ENCODE results near the gene LAIR2.
"Not testable (repeated sequence)": the region's sequence is repeated elsewhere in the genome, so short reads cannot be mapped to it uniquely, and the experiment has no call there.

Gene LAIR2

GRCh38 chr19:54464044-54464629, 38.5 kb upstream of the LAIR2 start:
- DNase-seq (ENCODE audit: extremely low read depth in 1 of 2, low read depth in 1 of 2): peak; percentile 46 to 59

GRCh38 chr19:54464630-54465425, 37.8 kb upstream of the LAIR2 start:
- DNase-seq (ENCODE audit: extremely low read depth in 1 of 2, low read depth in 1 of 2): peak in 1 of 2 donors; percentile 51

- DNase-seq (ENCODE audit: extremely low read depth in 1 of 2, low read depth in 1 of 2): no peak
These were observed 37.1 kb upstream of the LAIR2 start for GRCh38 chr19:54465426-54466109.

GRCh38 chr19:54466110-54466480, 36.5 kb upstream of the LAIR2 start:
- not testable (repeated sequence) for DNase-seq (ENCODE audit: extremely low read depth in 1 of 2, low read depth in 1 of 2)

GRCh38 chr19:54469496-54469934, 33.1 kb upstream of the LAIR2 start:
- DNase-seq (ENCODE audit: extremely low read depth in 1 of 2, low read depth in 1 of 2): no peak

GRCh38 chr19:54470276-54470887, 32.2 kb upstream of the LAIR2 start:
- no peak for DNase-seq (ENCODE audit: extremely low read depth in 1 of 2, low read depth in 1 of 2)

GRCh38 chr19:54470991-54471782, 31.4 kb upstream of the LAIR2 start:
- no peak for DNase-seq (ENCODE audit: extremely low read depth in 1 of 2, low read depth in 1 of 2)

GRCh38 chr19:54473071-54473891, 29.4 kb upstream of the LAIR2 start, which contains the start of gene CDC42EP5:
CDC42EP5 (minus strand) TSS chr19:54473296; CDS start chr19:54465547, 7,749 bp downstream.
- no peak for DNase-seq (ENCODE audit: extremely low read depth in 1 of 2, low read depth in 1 of 2)

- DNase-seq (ENCODE audit: extremely low read depth in 1 of 2, low read depth in 1 of 2): no peak
These were observed 28.7 kb upstream of the LAIR2 start for GRCh38 chr19:54473892-54474372.

GRCh38 chr19:54475706-54476105, 26.9 kb upstream of the LAIR2 start:
- no peak for DNase-seq (ENCODE audit: extremely low read depth in 1 of 2, low read depth in 1 of 2)

GRCh38 chr19:54477650-54478049, 25.0 kb upstream of the LAIR2 start:
- DNase-seq (ENCODE audit: extremely low read depth in 1 of 2, low read depth in 1 of 2): no peak

- DNase-seq (ENCODE audit: extremely low read depth in 1 of 2, low read depth in 1 of 2): no peak
These were observed 23.9 kb upstream of the LAIR2 start for GRCh38 chr19:54478677-54479266.

- no peak for DNase-seq (ENCODE audit: extremely low read depth in 1 of 2, low read depth in 1 of 2)
These were observed 22.6 kb upstream of the LAIR2 start for GRCh38 chr19:54480051-54480450.

- no peak for DNase-seq (ENCODE audit: extremely low read depth in 1 of 2, low read depth in 1 of 2)
These were observed 21.2 kb upstream of the LAIR2 start for GRCh38 chr19:54481326-54481930.

- DNase-seq (ENCODE audit: extremely low read depth in 1 of 2, low read depth in 1 of 2): no peak
These were observed 19.7 kb upstream of the LAIR2 start for GRCh38 chr19:54482889-54483288.

- no peak for DNase-seq (ENCODE audit: extremely low read depth in 1 of 2, low read depth in 1 of 2)
These were observed 18.2 kb upstream of the LAIR2 start for GRCh38 chr19:54484451-54484850.

GRCh38 chr19:54485851-54486250, 16.8 kb upstream of the LAIR2 start:
- DNase-seq (ENCODE audit: extremely low read depth in 1 of 2, low read depth in 1 of 2): no peak

GRCh38 chr19:54489341-54489740, 13.3 kb upstream of the LAIR2 start:
- no peak for DNase-seq (ENCODE audit: extremely low read depth in 1 of 2, low read depth in 1 of 2)

- no peak for DNase-seq (ENCODE audit: extremely low read depth in 1 of 2, low read depth in 1 of 2)
These were observed 12.9 kb upstream of the LAIR2 start for GRCh38 chr19:54489766-54490165.
